Ishikawa (cell line): ENCODE results near the gene PEAK3.

Experiments
- EP300 ChIP-seq: IDR thresholded peaks from 2 replicates; pipeline ENCODE4 v1.6.1; 2012; ENCODE audit warnings: borderline replicate concordance
- FOXM1 ChIP-seq: IDR thresholded peaks from 2 replicates; pipeline ENCODE4 v1.6.1; 2012; ENCODE audit warnings: low read depth, borderline replicate concordance
- RAD21 ChIP-seq: IDR thresholded peaks from 2 replicates; pipeline ENCODE4 v1.6.1; 2012; ENCODE audit warnings: low read depth
- REST ChIP-seq: IDR thresholded peaks from 2 replicates; pipeline ENCODE4 v1.6.1; 2012; ENCODE audit warnings: low read depth, mild to moderate bottlenecking
- TEAD4 ChIP-seq: IDR thresholded peaks from 2 replicates; pipeline ENCODE4 v1.6.1; 2012
- TF ChIP-seq, protein P1 (sequence below): IDR thresholded peaks from 2 replicates; pipeline ENCODE4 v1.6.1; 2012

DNA sequence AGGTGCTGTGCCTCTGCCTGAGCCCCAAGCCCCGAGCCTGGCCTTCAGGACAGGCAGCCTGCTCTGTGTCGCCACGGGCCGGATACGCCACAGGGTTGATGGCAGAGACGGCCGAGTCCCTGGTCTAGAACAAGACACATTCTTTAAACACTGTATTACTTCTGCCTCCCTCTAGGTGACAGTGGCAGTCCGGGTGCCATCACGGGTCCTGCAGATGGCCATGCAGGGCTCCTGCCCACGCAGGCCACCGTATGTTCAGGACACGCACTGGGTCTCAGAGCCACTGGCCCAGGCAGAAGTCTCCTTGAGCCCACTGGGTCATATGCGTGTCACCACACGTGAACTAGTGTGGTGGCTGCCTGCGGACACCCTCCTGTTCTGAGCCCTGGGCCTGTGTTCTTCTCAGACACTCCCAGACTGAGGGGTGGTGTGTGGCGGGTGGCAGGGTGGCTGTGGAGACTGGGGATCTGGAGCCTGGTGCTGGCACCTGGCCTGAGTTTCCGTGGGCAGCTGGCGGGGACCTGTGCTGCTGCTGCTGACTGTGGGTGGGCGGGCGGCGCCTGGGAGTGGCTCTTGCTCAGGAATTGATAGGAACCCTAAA lies 50.3 kb downstream of the PEAK3 start:
- TF ChIP-seq REST (no peak), TEAD4 (no peak), FOXM1 (no peak), EP300 (no peak), RAD21 (no peak)
- TF ChIP-seq, protein P1, sequence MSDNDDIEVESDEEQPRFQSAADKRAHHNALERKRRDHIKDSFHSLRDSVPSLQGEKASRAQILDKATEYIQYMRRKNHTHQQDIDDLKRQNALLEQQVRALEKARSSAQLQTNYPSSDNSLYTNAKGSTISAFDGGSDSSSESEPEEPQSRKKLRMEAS: no peak
